Measurements from ENCODE around the gene UGT1A9. TPM values are rescaled to one million over a fixed set of nuclear protein-coding genes. Genes with fewer than 3 reads are reported as not detected.

The UGT1A9 gene
- total RNA-seq, 1 donor from 2014 or later = not detected

GRCh38 chr2:233689501-233689900, 17.8 kb downstream of the UGT1A9 start:
- Histone ChIP-seq H3K4me1 (no peaks in the 10 kb centered on the region), H3K4me3 (no peak overlapping the region), H3K9me3 (no peaks in the 10 kb centered on the region), H3K27ac (no peak overlapping the region), H3K36me3 (no peaks in the 10 kb centered on the region), H3K27me3 (ENCODE audit: low read depth) (no peaks in the 10 kb centered on the region)
- DNase-seq (no peak), ATAC-seq (no peak)
- intact Hi-C loops (cut with DNase I) = no loop called here
- no peak for TF ChIP-seq CTCF (IDR thresholded peaks at IDR 0.05)

GRCh38 chr2:233690444-233690843, 18.7 kb downstream of the UGT1A9 start:
- H3K27ac ChIP-seq = no peak overlapping the region
- no peaks in the 10 kb centered on the region for H3K36me3 ChIP-seq
- H3K27me3 ChIP-seq (ENCODE audit: low read depth) = no peaks in the 10 kb centered on the region
- DNase-seq = no peak
- no peaks in the 10 kb centered on the region for H3K9me3 ChIP-seq
- ATAC-seq = peak in 1 of 2 donors; percentile 37
- H3K4me1 ChIP-seq = no peaks in the 10 kb centered on the region
- intact Hi-C loops (cut with DNase I) = no loop called here
- TF ChIP-seq CTCF (IDR thresholded peaks at IDR 0.05) = no peak
- no peak overlapping the region for H3K4me3 ChIP-seq

- no peaks in the 10 kb centered on the region for H3K36me3 ChIP-seq
- no peak for TF ChIP-seq CTCF (IDR thresholded peaks at IDR 0.05)
- H3K9me3 ChIP-seq = no peaks in the 10 kb centered on the region
- intact Hi-C loops (cut with DNase I) = no loop called here
- no peaks in the 10 kb centered on the region for H3K27me3 ChIP-seq (ENCODE audit: low read depth)
- no peak overlapping the region for H3K27ac ChIP-seq
- ATAC-seq = peak in 1 of 2 donors; percentile 64
- no peaks in the 10 kb centered on the region for H3K4me1 ChIP-seq
- H3K4me3 ChIP-seq = no peak overlapping the region
- DNase-seq = no peak
These were observed 20.0 kb downstream of the UGT1A9 start for GRCh38 chr2:233691443-233692433.

- Histone ChIP-seq H3K27ac (no peak within 1 kb of the TSS), H3K36me3 (no peaks in the 10 kb centered on the region)
- DNase-seq = no peak
These were observed 20.9 kb downstream of the UGT1A9 start, which contains the start of gene UGT1A6 for GRCh38 chr2:233692648-233693047. TSS of gene UGT1A6 (plus strand) at chr2:233692890. CDS start at chr2:233693005, 115 bp downstream.

GRCh38 chr2:233693963-233694362, 22.3 kb downstream of the UGT1A9 start:
- Histone ChIP-seq H3K36me3 (no peaks in the 10 kb centered on the region), H3K4me1 (no peaks in the 10 kb centered on the region), H3K4me3 (no peak overlapping the region), H3K27me3 (ENCODE audit: low read depth) (no peaks in the 10 kb centered on the region), H3K9me3 (no peaks in the 10 kb centered on the region), H3K27ac (no peak overlapping the region)
- intact Hi-C loops (cut with DNase I) = no loop called here
- ATAC-seq (no peak), DNase-seq (no peak)
- no peak for TF ChIP-seq CTCF (IDR thresholded peaks at IDR 0.05)

More at GRCh38 chr2:233692648-233693047, 20.9 kb downstream of the UGT1A9 start, which contains the start of gene UGT1A6:
- no peak for TF ChIP-seq CTCF (IDR thresholded peaks at IDR 0.05)
- ATAC-seq = no peak
- H3K9me3 ChIP-seq = no peaks in the 10 kb centered on the region
- intact Hi-C loops (cut with DNase I) = no loop called here
- H3K27me3 ChIP-seq (ENCODE audit: low read depth) = no peaks in the 10 kb centered on the region
- no peak within 1 kb of the TSS for H3K4me3 ChIP-seq
- no peaks in the 10 kb centered on the region for H3K4me1 ChIP-seq

Data from lower lobe of right lung (tissue), 2 donors.